Measurements from ENCODE around the gene GLRX3.

GLRX3 gene

DNA sequence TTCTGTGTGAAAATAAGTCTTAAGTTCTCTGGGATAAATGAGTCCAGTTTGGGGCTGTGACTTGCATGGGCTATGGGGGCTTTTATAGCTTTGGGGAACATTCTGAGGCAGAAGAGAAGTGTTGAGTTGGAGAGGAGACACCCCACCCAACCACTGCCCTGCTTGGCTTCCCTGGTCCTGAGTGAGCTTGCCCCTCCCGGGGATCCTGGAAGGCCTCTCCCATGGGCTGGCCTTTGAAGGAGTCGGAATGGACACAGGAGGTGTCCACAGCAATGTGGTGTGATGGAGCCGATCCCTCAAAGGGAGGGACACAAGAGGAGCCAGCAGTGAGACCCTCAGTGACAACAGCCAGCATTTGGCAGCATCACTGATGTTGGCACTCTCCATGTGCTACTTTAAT is 89.8 kb downstream of the GLRX3 start:
- TF ChIP-seq, protein P1, sequence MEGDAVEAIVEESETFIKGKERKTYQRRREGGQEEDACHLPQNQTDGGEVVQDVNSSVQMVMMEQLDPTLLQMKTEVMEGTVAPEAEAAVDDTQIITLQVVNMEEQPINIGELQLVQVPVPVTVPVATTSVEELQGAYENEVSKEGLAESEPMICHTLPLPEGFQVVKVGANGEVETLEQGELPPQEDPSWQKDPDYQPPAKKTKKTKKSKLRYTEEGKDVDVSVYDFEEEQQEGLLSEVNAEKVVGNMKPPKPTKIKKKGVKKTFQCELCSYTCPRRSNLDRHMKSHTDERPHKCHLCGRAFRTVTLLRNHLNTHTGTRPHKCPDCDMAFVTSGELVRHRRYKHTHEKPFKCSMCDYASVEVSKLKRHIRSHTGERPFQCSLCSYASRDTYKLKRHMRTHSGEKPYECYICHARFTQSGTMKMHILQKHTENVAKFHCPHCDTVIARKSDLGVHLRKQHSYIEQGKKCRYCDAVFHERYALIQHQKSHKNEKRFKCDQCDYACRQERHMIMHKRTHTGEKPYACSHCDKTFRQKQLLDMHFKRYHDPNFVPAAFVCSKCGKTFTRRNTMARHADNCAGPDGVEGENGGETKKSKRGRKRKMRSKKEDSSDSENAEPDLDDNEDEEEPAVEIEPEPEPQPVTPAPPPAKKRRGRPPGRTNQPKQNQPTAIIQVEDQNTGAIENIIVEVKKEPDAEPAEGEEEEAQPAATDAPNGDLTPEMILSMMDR (IDR thresholded peaks at IDR 0.05) = no peak
- DNase-seq (ENCODE audit: low spot score) = peak; percentile 45
- no peak overlapping the region for H3K4me3 ChIP-seq
- no peak overlapping the region for H3K27ac ChIP-seq

DNA sequence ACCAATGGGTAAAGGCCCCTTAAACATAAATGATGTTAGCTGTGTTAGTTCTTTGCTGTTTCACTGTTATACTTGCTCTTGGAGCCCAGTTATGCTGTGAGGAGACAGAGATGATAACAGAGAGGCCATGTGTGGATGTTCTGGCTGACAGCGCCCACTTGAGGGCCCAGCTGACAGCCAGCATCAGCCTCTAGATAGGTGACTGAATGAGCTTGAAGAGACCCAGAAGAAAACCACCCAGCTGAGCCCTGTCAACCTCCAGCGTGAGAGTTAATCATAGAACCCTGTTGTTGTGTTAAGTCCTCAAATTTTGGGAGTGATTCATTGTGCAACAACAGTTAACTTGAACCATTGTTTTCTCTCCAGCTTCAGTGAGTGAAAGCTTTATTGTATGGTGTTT is 91.7 kb downstream of the GLRX3 start:
- peak; percentile 4 for DNase-seq (ENCODE audit: low spot score)
- no peak overlapping the region for H3K4me3 ChIP-seq
- TF ChIP-seq, protein P1 (IDR thresholded peaks at IDR 0.05) = no peak
- H3K27ac ChIP-seq = no peak overlapping the region

All from coronary artery (tissue), 2 donors.